H1 (cell line): ENCODE results near the gene GABPB1. TPM values are rescaled to one million over a fixed set of nuclear protein-coding genes. Genes with fewer than 3 reads are reported as not detected.

ENCODE experiments used
- CTCF ChIA-PET: fragments of 300-600 bp; sonication (Branson Sonifier 250); formaldehyde crosslinking; loops from one replicate; lab custom pipeline; 2021; ENCODE audit not compliant: partially characterized antibody; lab: Charles Lee
- POLR2A ChIA-PET: fragments of 300-600 bp; sonication (Branson Sonifier 250); formaldehyde crosslinking; loops from one replicate; lab custom pipeline; 2021; ENCODE audit warnings: inconsistent platforms; ENCODE audit not compliant: partially characterized antibody; lab: Charles Lee
- DNase-seq, 2 experiments: peaks; one replicate each; pipeline versions ENCODE4 v3.0.0 to v3.0.0-alpha.2; 2010 to 2022; ENCODE audit warnings: low spot score in 2 of 2, low read depth in 1 of 2, mixed read lengths in 1 of 2
- FAIRE-seq: peaks from 2 replicates; lab custom pipeline; 2011; peaks lifted over from hg19 to GRCh38; lab: Jason Lieb, UNC
- H2AFZ ChIP-seq: 2 replicates; pipeline ENCODE4 v1.8.1; 2012; ENCODE audit warnings: low read length, inconsistent platforms
- H2AK5ac ChIP-seq: 2 replicates; pipeline ENCODE4 v1.6.1; 2013; ENCODE audit warnings: low read depth, low read length
- H2BK120ac ChIP-seq: replicated peaks from 2 replicates; pipeline ENCODE3; 2013; ENCODE audit warnings: low read depth, low read length, inconsistent platforms
- H2BK12ac ChIP-seq: 2 replicates; pipeline ENCODE4 v1.6.1; 2013; ENCODE audit warnings: low read depth, low read length
- H2BK15ac ChIP-seq: 2 replicates; pipeline ENCODE4 v1.6.1; 2013; ENCODE audit warnings: low read length
- H2BK20ac ChIP-seq: 2 replicates; pipeline ENCODE4 v1.6.1; 2013; ENCODE audit warnings: low read length
- H2BK5ac ChIP-seq: 2 replicates; pipeline ENCODE4 v1.6.1; 2013; ENCODE audit warnings: low read depth, low read length
- H3K14ac ChIP-seq: 2 replicates; pipeline ENCODE4 v1.6.1; 2013; ENCODE audit warnings: inconsistent platforms; ENCODE audit not compliant: insufficient read length
- H3K18ac ChIP-seq: 2 replicates; pipeline ENCODE4 v1.6.1; 2013; ENCODE audit warnings: low read length; ENCODE audit errors: extremely low read depth
- H3K23ac ChIP-seq: 2 replicates; pipeline ENCODE4 v1.6.1; 2013; ENCODE audit warnings: inconsistent platforms; ENCODE audit not compliant: insufficient read length
- H3K23me2 ChIP-seq: 2 replicates; pipeline ENCODE4 v1.6.1; 2013; ENCODE audit warnings: low read depth, low read length
- H3K27ac ChIP-seq: 2 replicates; pipeline ENCODE4 v1.6.1; 2011; ENCODE audit warnings: low read depth, low read length, inconsistent platforms
- H3K27me3 ChIP-seq, 4 experiments: replicated peaks in 1 of 4; 1 replicate in 1 of 4; 2 replicates in 3 of 4; pipeline versions ENCODE4 v1.6.1 to v1.8.1; 2011 to 2013; ENCODE audit warnings: low read length in 3 of 4, mild to moderate bottlenecking in 3 of 4, inconsistent platforms in 2 of 4, mixed read lengths in 2 of 4, moderate library complexity in 1 of 4; ENCODE audit not compliant: control insufficient read depth in 3 of 4, insufficient read depth in 3 of 4; ENCODE audit errors: extremely low read depth in 1 of 4
- H3K36me3 ChIP-seq, 4 experiments: 2 replicates each; pipeline versions ENCODE4 v1.6.1 to v1.8.1; 2011 to 2013; ENCODE audit warnings: mild to moderate bottlenecking in 4 of 4, low read length in 3 of 4, moderate library complexity in 2 of 4, control low read depth in 1 of 4, inconsistent platforms in 1 of 4; ENCODE audit not compliant: insufficient read depth in 4 of 4, control insufficient read depth in 2 of 4
- H3K4ac ChIP-seq: replicated peaks from 2 replicates; pipeline ENCODE3; 2013; ENCODE audit warnings: low read length, low read depth, mixed read lengths, inconsistent platforms; ENCODE audit not compliant: insufficient read length
- H3K4me1 ChIP-seq, 4 experiments: replicated peaks in 1 of 4; 1 replicate in 1 of 4; 2 replicates in 3 of 4; pipeline versions ENCODE4 v1.6.1 to v1.8.1; 2011 to 2013; ENCODE audit warnings: low read length in 3 of 4, inconsistent platforms in 2 of 4, mixed read lengths in 1 of 4; ENCODE audit not compliant: insufficient read depth in 4 of 4, control insufficient read depth in 3 of 4
- H3K4me2 ChIP-seq, 2 experiments: 2 replicates each; pipeline versions ENCODE4 v1.6.1 to v1.8.1; 2011 to 2013; ENCODE audit warnings: low read depth in 2 of 2, low read length in 2 of 2, control low read depth in 1 of 2, inconsistent platforms in 1 of 2, mild to moderate bottlenecking in 1 of 2; ENCODE audit not compliant: insufficient read depth in 1 of 2
- H3K4me3 ChIP-seq, 4 experiments: fragments of 200-600, 300-600 bp in 1 of 4; sonication (generic), shearing (Covaris generic), sonication (Bioruptor Twin) in 1 of 4; 2 replicates each; pipeline versions ENCODE4 v1.5.1 to v1.8.1; 2011 to 2016; ENCODE audit warnings: low read length in 4 of 4, low read depth in 3 of 4, control low read depth in 2 of 4, inconsistent platforms in 2 of 4, mild to moderate bottlenecking in 2 of 4, mixed read lengths in 1 of 4, moderate library complexity in 1 of 4; ENCODE audit not compliant: insufficient read depth in 2 of 4; ENCODE audit errors: extremely low read depth in 1 of 4
- H3K56ac ChIP-seq: replicated peaks from 2 replicates; pipeline ENCODE3; 2013; ENCODE audit warnings: low read depth, mild to moderate bottlenecking, mixed read lengths, low read length, inconsistent platforms; ENCODE audit not compliant: insufficient read length
- H3K79me1 ChIP-seq: 2 replicates; pipeline ENCODE4 v1.6.1; 2013; ENCODE audit warnings: low read depth, low read length, control low read depth
- H3K79me2 ChIP-seq, 2 experiments: 2 replicates each; pipeline versions ENCODE4 v1.6.1 to v1.8.1; 2012 to 2013; ENCODE audit warnings: low read length in 2 of 2, mild to moderate bottlenecking in 2 of 2, inconsistent platforms in 1 of 2; ENCODE audit not compliant: insufficient read depth in 2 of 2, control insufficient read depth in 1 of 2
- H3K9ac ChIP-seq, 4 experiments: replicated peaks in 1 of 4; 1 replicate in 1 of 4; 2 replicates in 3 of 4; pipeline versions ENCODE4 v1.6.1 to v1.8.1; 2011 to 2013; ENCODE audit warnings: low read depth in 3 of 4, low read length in 3 of 4, control low read depth in 2 of 4, mild to moderate bottlenecking in 2 of 4, moderate library complexity in 2 of 4, inconsistent platforms in 1 of 4; ENCODE audit errors: extremely low read depth in 1 of 4
- H3K9me3 ChIP-seq, 2 experiments: 2 replicates each; pipeline versions ENCODE4 v1.6.1 to v1.8.1; 2012 to 2013; ENCODE audit warnings: mild to moderate bottlenecking in 2 of 2, moderate library complexity in 2 of 2, control low read depth in 1 of 2, inconsistent platforms in 1 of 2, low read depth in 1 of 2, low read length in 1 of 2, mixed read lengths in 1 of 2; ENCODE audit not compliant: insufficient read depth in 2 of 2
- H4K20me1 ChIP-seq, 2 experiments: replicated peaks in 1 of 2; 2 replicates each; pipeline versions ENCODE3 to v1.8.1; 2011 to 2013; ENCODE audit warnings: inconsistent platforms in 2 of 2, low read length in 2 of 2, mild to moderate bottlenecking in 1 of 2; ENCODE audit not compliant: insufficient read depth in 2 of 2, control insufficient read depth in 1 of 2
- H4K5ac ChIP-seq: 2 replicates; pipeline ENCODE4 v1.6.1; 2013; ENCODE audit warnings: low read length, low read depth, mixed read lengths, inconsistent platforms; ENCODE audit not compliant: insufficient read length
- H4K8ac ChIP-seq: 2 replicates; pipeline ENCODE4 v1.8.0; 2013; ENCODE audit warnings: mild to moderate bottlenecking, moderate library complexity, low read length, inconsistent platforms; ENCODE audit not compliant: insufficient read depth; ENCODE audit errors: extremely low read depth
- H4K91ac ChIP-seq: replicated peaks from 2 replicates; pipeline ENCODE3; 2013; ENCODE audit warnings: low read length, mixed read lengths, inconsistent platforms; ENCODE audit not compliant: insufficient read length
- BACH1 ChIP-seq: IDR thresholded peaks from 2 replicates; pipeline ENCODE4 v1.6.1; 2012; ENCODE audit warnings: low read length, improper control_type of control experiment
- CBX8 ChIP-seq: fragments of 300-800, 300-1000 bp; sonication (generic); IDR thresholded peaks from 2 replicates; pipeline ENCODE4 v1.7.1; 2016; ENCODE audit warnings: low read depth, low read length, borderline replicate concordance
- CEBPB ChIP-seq: IDR thresholded peaks from 2 replicates; pipeline ENCODE4 v1.6.1; 2012; ENCODE audit warnings: low read depth, low read length
- FOSL1 ChIP-seq: IDR thresholded peaks from 2 replicates; pipeline ENCODE4 v1.6.1; 2011; ENCODE audit warnings: mild to moderate bottlenecking, low read depth, low read length, moderate library complexity; ENCODE audit not compliant: insufficient read depth
- JUN ChIP-seq: IDR thresholded peaks from 2 replicates; pipeline ENCODE4 v1.6.1; 2011; ENCODE audit warnings: low read depth, mild to moderate bottlenecking, improper control_type of control experiment, low read length
- RBBP5 ChIP-seq: IDR thresholded peaks from 2 replicates; pipeline ENCODE4 v1.7.1; 2012; ENCODE audit warnings: low read depth, mild to moderate bottlenecking, inconsistent platforms, low read length, moderate library complexity, borderline replicate concordance
- RNF2 ChIP-seq: fragments of 200-900, 300-1000 bp; sonication (generic); IDR thresholded peaks from 2 replicates; pipeline ENCODE4 v1.7.1; 2016; ENCODE audit warnings: borderline replicate concordance, low read depth, mild to moderate bottlenecking, antibody characterized with exemption, low read length; ENCODE audit not compliant: poor library complexity, severe bottlenecking; ENCODE audit errors: missing control alignments
- RXRA ChIP-seq: IDR thresholded peaks from 2 replicates; pipeline ENCODE4 v1.6.1; 2011; ENCODE audit warnings: low read depth, mild to moderate bottlenecking, low read length, moderate library complexity; ENCODE audit not compliant: insufficient read depth
- TCF12 ChIP-seq: IDR thresholded peaks from 2 replicates; pipeline ENCODE4 v1.6.1; 2011; ENCODE audit warnings: low read depth, mild to moderate bottlenecking, low read length
- ZNF274 ChIP-seq: IDR thresholded peaks from 2 replicates; pipeline ENCODE4 v1.7.0; 2012; ENCODE audit warnings: low read length, borderline replicate concordance; ENCODE audit errors: extremely low read depth
- WGBS, 2 experiments: shearing (Covaris generic) in 1 of 2; methylation state at CpG; one replicate each; pipeline versions ENCODE4 v1.1.6 to v1.1.7; 2013 to 2015; ENCODE audit warnings: low lambda C conversion rate in 2 of 2, mixed read lengths in 2 of 2, inconsistent platforms in 1 of 2, low coverage in 1 of 2, missing lambda C conversion rate in 1 of 2; ENCODE audit not compliant: insufficient replicate concordance in 2 of 2, insufficient coverage in 1 of 2, insufficient read length in 1 of 2; ENCODE audit errors: extremely low coverage in 1 of 2, missing lambda C conversion rate in 1 of 2; 5-methylcytosine and 5-hydroxymethylcytosine counted together
- polyA plus RNA-seq, 7 experiments: library from polyadenylated mRNA; depleted of rRNA in 3 of 7; stranded (reverse) in 5 of 7; unstranded in 2 of 7; fragments of >200 nt in 5 of 7; fragments of 200-250 nt in 2 of 7; gene quantifications; 1 replicate in 5 of 7; 2 replicates in 1 of 7; 4 replicates in 1 of 7; pipeline versions ENCODE4 v1.2.1 to v1.2.3, GENCODE V29; 2011 to 2013; ENCODE audit warnings: missing spikeins in 2 of 7, mixed read lengths in 2 of 7
- total RNA-seq: library from RNA; stranded (reverse); fragmentation: NEBNext Ultra II Directional; extraction: Animal tissue kit (Norgen Biotek cat#: 25700); gene quantifications from 2 replicates; pipeline ENCODE4 v1.2.1, GENCODE V29; 2021

Gene GABPB1
- total and polyA plus RNA-seq, 2 of the 8 experiments (the other 6 are each of a cell fraction or from before 2014, with no cell fraction given), result 24.5 to 32.3 TPM

GRCh38 chr15:50250760-50251394, 104.1 kb downstream of the GABPB1 start:
- H4K8ac ChIP-seq, result no peak overlapping the region
- no peak overlapping the region for H2BK120ac ChIP-seq
- H3K9me3 ChIP-seq, result no peaks in the 10 kb centered on the region
- H3K79me1 ChIP-seq, result no peaks in the 10 kb centered on the region
- no peak overlapping the region for H3K23ac ChIP-seq
- H2BK12ac ChIP-seq, result no peak overlapping the region
- no peak overlapping the region for H3K4me3 ChIP-seq
- CTCF ChIA-PET, result interaction anchor here (0.6 to 4.8 kb wide), 4 partner anchors 11 to 211 kb away, joined by 3 to 37 read pairs (median 4); no protein-coding TSS in a partner anchor
- H3K18ac ChIP-seq, result no peak overlapping the region
- H3K56ac ChIP-seq, result no peak overlapping the region
- FAIRE-seq (no peak), DNase-seq (no peak)
- H3K14ac ChIP-seq, result no peak overlapping the region
- no peak overlapping the region for H4K91ac ChIP-seq
- H4K5ac ChIP-seq, result no peak overlapping the region
- no peak overlapping the region for H3K27ac ChIP-seq
- H2AFZ ChIP-seq, result no peak overlapping the region
- no peak for TF ChIP-seq ZNF274
- TF ChIP-seq TCF12, result no peak
- TF ChIP-seq CBX8, result no peak
- TF ChIP-seq RXRA, result no peak
- TF ChIP-seq JUN, result no peak
- TF ChIP-seq RNF2, result no peak
- no peak for TF ChIP-seq FOSL1
- TF ChIP-seq RBBP5, result no peak
- no peak for TF ChIP-seq CEBPB
- no peak for TF ChIP-seq BACH1
- no peaks in the 10 kb centered on the region for H3K36me3 ChIP-seq
- H3K27me3 ChIP-seq, result no peaks in the 10 kb centered on the region
- no peak overlapping the region for H3K9ac ChIP-seq
- H2BK5ac ChIP-seq, result no peak overlapping the region
- H3K79me2 ChIP-seq, result no peaks in the 10 kb centered on the region
- H2BK15ac ChIP-seq, result no peak overlapping the region
- H2AK5ac ChIP-seq, result no peak overlapping the region
- POLR2A ChIA-PET, result no interaction called here
- no peak overlapping the region for H3K4ac ChIP-seq
- no peak overlapping the region for H3K4me2 ChIP-seq
- 91% methylated on average over 6 of the region's 6 CpGs; no CpG with 5 or more reads in 1 of the 2 experiments for WGBS, 2 experiments
- H4K20me1 ChIP-seq, result no peaks in the 10 kb centered on the region
- H2BK20ac ChIP-seq, result no peak overlapping the region
- no peaks in the 10 kb centered on the region for H3K23me2 ChIP-seq
- no peaks in the 10 kb centered on the region for H3K4me1 ChIP-seq
